Measurements from ENCODE around the gene MMP15.

DNA sequence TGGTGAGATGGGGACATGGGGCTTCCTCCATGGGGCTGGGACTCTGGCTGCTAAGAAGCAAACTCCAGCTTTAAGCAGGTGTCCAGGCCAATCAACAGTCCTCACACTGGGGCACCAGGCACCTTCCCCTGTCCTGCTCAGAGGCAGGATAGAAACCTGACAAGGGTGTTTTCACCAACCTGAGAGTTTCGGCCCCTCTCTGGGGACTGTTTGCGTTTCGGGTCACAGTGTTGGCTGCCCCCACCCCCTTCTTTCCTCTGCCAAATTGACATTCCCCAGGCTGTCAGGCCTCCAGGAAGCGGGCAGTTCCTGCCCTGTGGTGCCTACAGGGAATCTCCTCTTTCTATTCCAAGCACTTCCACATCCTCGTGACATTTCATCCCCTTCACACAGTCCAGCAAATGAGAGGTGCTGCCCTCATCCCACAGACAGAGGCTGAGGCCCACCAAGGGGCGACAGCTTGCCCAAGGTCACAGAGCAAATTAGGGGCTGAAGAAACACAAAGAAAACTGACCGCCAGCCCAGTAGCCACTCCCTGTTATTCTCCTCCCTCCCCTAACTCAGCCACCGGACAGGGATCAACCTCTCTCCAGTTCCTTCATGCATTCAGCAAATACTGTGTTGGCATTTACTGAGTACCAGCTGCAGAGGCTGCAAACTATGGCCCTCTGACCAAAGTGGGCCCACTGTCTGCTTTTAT, 38.0 kb downstream of the MMP15 start:
- TF ChIP-seq, protein P1, sequence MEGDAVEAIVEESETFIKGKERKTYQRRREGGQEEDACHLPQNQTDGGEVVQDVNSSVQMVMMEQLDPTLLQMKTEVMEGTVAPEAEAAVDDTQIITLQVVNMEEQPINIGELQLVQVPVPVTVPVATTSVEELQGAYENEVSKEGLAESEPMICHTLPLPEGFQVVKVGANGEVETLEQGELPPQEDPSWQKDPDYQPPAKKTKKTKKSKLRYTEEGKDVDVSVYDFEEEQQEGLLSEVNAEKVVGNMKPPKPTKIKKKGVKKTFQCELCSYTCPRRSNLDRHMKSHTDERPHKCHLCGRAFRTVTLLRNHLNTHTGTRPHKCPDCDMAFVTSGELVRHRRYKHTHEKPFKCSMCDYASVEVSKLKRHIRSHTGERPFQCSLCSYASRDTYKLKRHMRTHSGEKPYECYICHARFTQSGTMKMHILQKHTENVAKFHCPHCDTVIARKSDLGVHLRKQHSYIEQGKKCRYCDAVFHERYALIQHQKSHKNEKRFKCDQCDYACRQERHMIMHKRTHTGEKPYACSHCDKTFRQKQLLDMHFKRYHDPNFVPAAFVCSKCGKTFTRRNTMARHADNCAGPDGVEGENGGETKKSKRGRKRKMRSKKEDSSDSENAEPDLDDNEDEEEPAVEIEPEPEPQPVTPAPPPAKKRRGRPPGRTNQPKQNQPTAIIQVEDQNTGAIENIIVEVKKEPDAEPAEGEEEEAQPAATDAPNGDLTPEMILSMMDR (IDR thresholded peaks at IDR 0.05; ENCODE audit: borderline replicate concordance, extremely low read depth, low read length, poor library complexity, severe bottlenecking): no peak
- TF ChIP-seq EZH2 (IDR thresholded peaks at IDR 0.05; ENCODE audit: borderline replicate concordance, low read depth, low read length, severe bottlenecking): no peak

Measured in DND-41 (cell line).